ENCODE measurements around the gene HTR1D. TPM values are rescaled to one million over a fixed set of nuclear protein-coding genes. Genes with fewer than 3 reads are reported as not detected.

Gene HTR1D
- total RNA-seq, 1 donor from 2014 or later: not detected

DNA sequence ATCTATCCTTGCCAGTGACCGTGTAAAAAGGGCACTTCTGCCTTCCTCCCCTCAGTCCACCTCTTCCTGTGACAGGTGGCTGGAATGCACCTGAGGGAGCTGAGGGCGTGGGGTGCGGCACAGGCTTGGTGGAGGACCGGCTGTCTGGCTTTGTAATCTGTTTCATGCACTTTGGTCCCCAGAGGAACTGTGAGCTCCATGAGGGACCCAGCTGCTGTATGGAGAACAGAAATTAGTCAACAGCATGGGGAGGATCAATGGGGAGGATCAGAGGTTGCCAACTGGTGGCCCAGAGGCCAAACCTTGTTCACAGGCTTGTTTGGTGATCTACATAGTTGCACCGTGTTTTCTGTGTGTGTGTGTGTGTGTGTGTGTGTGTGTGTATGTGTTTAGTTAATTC is 29.7 kb downstream of the HTR1D start:
- Mint-ChIP-seq H3K9me3 (no peaks in the 10 kb centered on the region), H3K4me1 (no peaks in the 10 kb centered on the region), H3K4me3 (no peak overlapping the region), H3K27me3 (ENCODE audit: low read depth) (peaks cover 16% of the 10 kb centered on the region), H3K27ac (ENCODE audit: unreplicated experiment) (no peak overlapping the region), H3K36me3 (ENCODE audit: low read depth) (no peaks in the 10 kb centered on the region)
- TF ChIP-seq, protein P1, sequence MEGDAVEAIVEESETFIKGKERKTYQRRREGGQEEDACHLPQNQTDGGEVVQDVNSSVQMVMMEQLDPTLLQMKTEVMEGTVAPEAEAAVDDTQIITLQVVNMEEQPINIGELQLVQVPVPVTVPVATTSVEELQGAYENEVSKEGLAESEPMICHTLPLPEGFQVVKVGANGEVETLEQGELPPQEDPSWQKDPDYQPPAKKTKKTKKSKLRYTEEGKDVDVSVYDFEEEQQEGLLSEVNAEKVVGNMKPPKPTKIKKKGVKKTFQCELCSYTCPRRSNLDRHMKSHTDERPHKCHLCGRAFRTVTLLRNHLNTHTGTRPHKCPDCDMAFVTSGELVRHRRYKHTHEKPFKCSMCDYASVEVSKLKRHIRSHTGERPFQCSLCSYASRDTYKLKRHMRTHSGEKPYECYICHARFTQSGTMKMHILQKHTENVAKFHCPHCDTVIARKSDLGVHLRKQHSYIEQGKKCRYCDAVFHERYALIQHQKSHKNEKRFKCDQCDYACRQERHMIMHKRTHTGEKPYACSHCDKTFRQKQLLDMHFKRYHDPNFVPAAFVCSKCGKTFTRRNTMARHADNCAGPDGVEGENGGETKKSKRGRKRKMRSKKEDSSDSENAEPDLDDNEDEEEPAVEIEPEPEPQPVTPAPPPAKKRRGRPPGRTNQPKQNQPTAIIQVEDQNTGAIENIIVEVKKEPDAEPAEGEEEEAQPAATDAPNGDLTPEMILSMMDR (conservative IDR thresholded peaks at IDR 0.05): no peak
- no peak for DNase-seq (ENCODE audit: low read depth, low spot score)

GRCh38 chr1:23185381-23185780 is 31.9 kb downstream of the HTR1D start:
- Mint-ChIP-seq H3K4me1 (no peaks in the 10 kb centered on the region), H3K27ac (ENCODE audit: unreplicated experiment) (no peak overlapping the region), H3K9me3 (no peaks in the 10 kb centered on the region), H3K4me3 (no peak overlapping the region), H3K36me3 (ENCODE audit: low read depth) (no peaks in the 10 kb centered on the region), H3K27me3 (ENCODE audit: low read depth) (peaks cover 18% of the 10 kb centered on the region)
- no peak for DNase-seq (ENCODE audit: low read depth, low spot score)
- TF ChIP-seq, protein P1 (conservative IDR thresholded peaks at IDR 0.05): no peak

DNA sequence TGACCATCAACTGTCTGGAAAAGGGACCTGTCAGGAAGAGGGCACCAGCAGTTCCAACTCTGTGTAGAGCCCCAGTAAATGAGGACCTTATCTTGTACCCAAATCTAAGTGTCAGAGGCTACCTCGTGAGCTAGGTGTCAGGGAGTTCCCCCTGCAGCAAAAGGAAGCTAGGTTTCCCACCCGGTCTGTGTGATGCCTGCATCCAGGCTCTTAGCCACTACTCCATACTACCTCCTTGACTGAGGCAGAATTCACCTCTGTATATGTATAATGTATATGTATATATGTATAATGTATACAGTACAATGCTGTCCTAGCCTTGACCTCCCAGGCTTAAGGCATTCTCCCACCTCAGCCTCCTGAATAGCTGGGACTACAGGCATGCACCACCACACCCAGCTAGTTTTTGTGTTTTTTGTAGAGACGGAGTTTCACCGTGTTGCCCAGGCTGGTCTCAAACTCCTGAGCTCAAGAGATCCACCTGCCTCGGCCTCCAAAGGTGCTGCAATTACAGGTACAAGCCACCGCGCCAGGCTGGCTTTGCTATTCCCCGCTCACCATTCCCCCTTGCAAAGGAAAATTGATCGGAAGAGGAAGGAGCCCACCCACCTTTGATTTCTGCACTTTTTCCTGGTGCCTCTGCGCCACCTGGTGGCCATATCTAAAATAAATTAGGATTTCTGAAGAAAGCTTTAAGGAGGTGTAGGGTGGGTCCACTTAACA is 32.9 kb downstream of the HTR1D start:
- peaks cover 18% of the 10 kb centered on the region for H3K27me3 Mint-ChIP-seq (ENCODE audit: low read depth)
- H3K27ac Mint-ChIP-seq (ENCODE audit: unreplicated experiment): no peak overlapping the region
- TF ChIP-seq, protein P1 (conservative IDR thresholded peaks at IDR 0.05): peak; percentile 89
- DNase-seq (ENCODE audit: low read depth, low spot score): peak; percentile 51
- H3K4me1 Mint-ChIP-seq: no peaks in the 10 kb centered on the region
- H3K36me3 Mint-ChIP-seq (ENCODE audit: low read depth): no peaks in the 10 kb centered on the region
- H3K9me3 Mint-ChIP-seq: no peaks in the 10 kb centered on the region
- H3K4me3 Mint-ChIP-seq: no peak overlapping the region

DNA sequence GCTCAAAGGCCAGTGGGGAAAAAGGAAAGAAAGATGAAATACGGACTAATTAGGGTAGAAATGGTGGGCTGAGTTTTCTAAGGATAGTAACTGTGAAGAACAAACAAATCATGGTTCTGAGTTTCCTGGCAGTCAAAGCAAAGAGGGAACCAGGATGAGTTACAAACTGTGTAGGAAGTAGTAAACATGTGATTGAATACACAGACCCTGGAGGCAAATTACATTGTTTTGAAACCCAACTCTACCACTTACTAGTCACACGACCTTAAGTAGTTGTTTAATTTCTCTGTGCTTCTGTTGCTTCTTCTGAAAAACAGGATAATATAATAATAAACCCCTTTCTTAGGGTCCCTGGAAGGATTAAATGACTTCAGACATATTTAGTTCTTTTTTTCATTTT is 37.4 kb downstream of the HTR1D start:
- no peak overlapping the region for H3K4me3 Mint-ChIP-seq
- no peaks in the 10 kb centered on the region for H3K9me3 Mint-ChIP-seq
- DNase-seq (ENCODE audit: low read depth, low spot score): no peak
- peaks cover 15% of the 10 kb centered on the region for H3K4me1 Mint-ChIP-seq
- no peak overlapping the region for H3K27ac Mint-ChIP-seq (ENCODE audit: unreplicated experiment)
- TF ChIP-seq, protein P1 (conservative IDR thresholded peaks at IDR 0.05): no peak
- no peaks in the 10 kb centered on the region for H3K36me3 Mint-ChIP-seq (ENCODE audit: low read depth)
- peaks cover 32% of the 10 kb centered on the region for H3K27me3 Mint-ChIP-seq (ENCODE audit: low read depth)

DNA sequence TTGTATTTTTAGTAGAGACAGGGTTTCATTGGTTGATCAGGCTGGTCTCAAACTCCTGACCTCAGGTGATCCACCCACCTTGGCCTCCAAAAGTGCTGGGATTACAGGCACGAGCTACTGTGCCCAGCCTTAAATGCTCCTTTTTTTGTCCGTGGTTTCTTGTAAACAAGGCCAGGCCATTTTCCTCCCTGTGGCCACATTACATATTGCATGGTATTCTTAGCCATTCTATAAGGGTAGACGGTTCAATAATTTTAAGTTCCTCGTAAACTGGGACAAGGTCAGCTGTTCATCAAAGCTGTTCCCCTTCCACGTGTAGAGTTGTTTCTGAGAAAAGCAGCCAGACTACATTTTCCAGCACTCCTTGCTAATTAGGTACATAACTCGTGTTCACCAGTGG is 38.4 kb downstream of the HTR1D start:
- H3K4me3 Mint-ChIP-seq: peak overlapping the region; percentile 77
- H3K4me1 Mint-ChIP-seq: peaks cover 15% of the 10 kb centered on the region
- peaks cover 29% of the 10 kb centered on the region for H3K27me3 Mint-ChIP-seq (ENCODE audit: low read depth)
- no peaks in the 10 kb centered on the region for H3K36me3 Mint-ChIP-seq (ENCODE audit: low read depth)
- no peak for DNase-seq (ENCODE audit: low read depth, low spot score)
- H3K27ac Mint-ChIP-seq (ENCODE audit: unreplicated experiment): no peak overlapping the region
- TF ChIP-seq, protein P1 (conservative IDR thresholded peaks at IDR 0.05): peak; percentile 49
- no peaks in the 10 kb centered on the region for H3K9me3 Mint-ChIP-seq
